HepG2 (cell line): ENCODE measurements around the gene TM4SF5. TPM values are rescaled to one million over a fixed set of nuclear protein-coding genes. Genes with fewer than 3 reads are reported as not detected.
A peak's percentile ranks its signal among the peaks of the same experiment; 100 is the strongest.

ENCODE experiments used
- ATAC-seq: fragments of 200-7000 bp; cut with Tn5 transposase; 3 replicates; pipeline ENCODE4 v1.9.1; 2020; ENCODE audit warnings: mild to moderate bottlenecking, moderate library complexity
- BruUV-seq: library from RNA; stranded (reverse); fragments of 400-500 nt; replicated peaks from 2 replicates; lab custom pipeline; 2021; lab: Mats Ljungman, UMichigan
- CTCF ChIA-PET: fragments of 300-600 bp; formaldehyde crosslinking; extraction: SDS; loops from one replicate; lab custom pipeline; 2021; ENCODE audit warnings: low total read pairs, inconsistent platforms, low intra/inter-chr PET ratio; lab: Yijun Ruan, JAX
- POLR2A ChIA-PET: fragments of 350-600 bp; sonication (Branson Sonifier 250); formaldehyde crosslinking; loops from one replicate; lab custom pipeline; 2020; ENCODE audit warnings: antibody characterized with exemption, inconsistent platforms; lab: Yijun Ruan, JAX
- DNase-seq: peaks from one replicate; pipeline ENCODE4 v3.0.0-alpha.2; 2015; ENCODE audit warnings: low spot score
- FAIRE-seq: peaks from 3 replicates; lab custom pipeline; 2011; peaks lifted over from hg19 to GRCh38; lab: Jason Lieb, UNC
- H2AFZ ChIP-seq: one replicate; pipeline ENCODE4 v1.6.1; 2011; ENCODE audit warnings: low read length, inconsistent platforms
- H3K27ac ChIP-seq: fragments of 300-600 bp; 3 replicates; pipeline ENCODE4 v1.8.0; 2011; ENCODE audit warnings: mixed run types, mild to moderate bottlenecking, mixed read lengths, low read length, inconsistent platforms; ENCODE audit not compliant: insufficient read depth; ENCODE audit errors: extremely low read length
- H3K27me3 ChIP-seq, 2 experiments: fragments of 200-600 bp in 1 of 2; 2 replicates in 1 of 2; 3 replicates in 1 of 2; pipeline versions ENCODE4 v1.6.0 to v1.8.0; 2011; ENCODE audit warnings: low read length in 2 of 2, mild to moderate bottlenecking in 2 of 2, moderate library complexity in 2 of 2, inconsistent platforms in 1 of 2; ENCODE audit not compliant: insufficient read depth in 2 of 2, control insufficient read depth in 1 of 2
- H3K36me3 ChIP-seq, 2 experiments: fragments of 200-600 bp in 1 of 2; replicated peaks in 1 of 2; 2 replicates in 1 of 2; 3 replicates in 1 of 2; pipeline versions ENCODE4 v1.5.1 to v1.8.0; 2011; ENCODE audit warnings: low read length in 2 of 2, inconsistent platforms in 1 of 2; ENCODE audit not compliant: insufficient read depth in 2 of 2, control insufficient read depth in 1 of 2
- H3K4me1 ChIP-seq: 2 replicates; pipeline ENCODE4 v1.5.1; 2012; ENCODE audit warnings: low read length, inconsistent platforms; ENCODE audit not compliant: insufficient read depth
- H3K4me2 ChIP-seq: 2 replicates; pipeline ENCODE4 v1.6.0; 2011; ENCODE audit warnings: low read depth, low read length, inconsistent platforms
- H3K4me3 ChIP-seq, 3 experiments: fragments of 200-600 bp in 1 of 3; sonication (generic), shearing (Covaris generic) in 1 of 3; replicated peaks in 1 of 3; 2 replicates each; pipeline ENCODE4 v1.5.1; 2011 to 2016; ENCODE audit warnings: low read length in 3 of 3, inconsistent platforms in 2 of 3, low read depth in 2 of 3, mild to moderate bottlenecking in 2 of 3, control low read depth in 1 of 3, mixed read lengths in 1 of 3; ENCODE audit not compliant: insufficient read depth in 1 of 3
- H3K79me2 ChIP-seq: one replicate; pipeline ENCODE4 v1.6.1; 2011; ENCODE audit warnings: low read length, inconsistent platforms; ENCODE audit not compliant: insufficient read depth
- H3K9ac ChIP-seq: 2 replicates; pipeline ENCODE4 v1.6.0; 2011; ENCODE audit warnings: mild to moderate bottlenecking, low read depth, low read length, inconsistent platforms; ENCODE audit not compliant: insufficient read depth
- H3K9me3 ChIP-seq: 2 replicates; pipeline ENCODE4 v1.5.1; 2012; ENCODE audit warnings: mild to moderate bottlenecking, low read length
- H4K20me1 ChIP-seq: 2 replicates; pipeline ENCODE4 v1.6.0; 2011; ENCODE audit warnings: inconsistent platforms, mild to moderate bottlenecking, low read length, moderate library complexity; ENCODE audit not compliant: insufficient read depth
- ASH2L ChIP-seq: fragments of 300-600, 200-600 bp; sonication (generic); IDR thresholded peaks from 2 replicates; pipeline ENCODE4 v1.7.0; 2017; ENCODE audit warnings: low read depth, mild to moderate bottlenecking, moderate library complexity, mixed read lengths, low read length; ENCODE audit not compliant: insufficient read length
- GPN1 ChIP-seq: sonication (generic); formaldehyde crosslinking; IDR thresholded peaks from 2 replicates; pipeline ENCODE4 v1.5.1; 2020; ENCODE audit warnings: missing genetic modification reagents, borderline replicate concordance
- MATR3 ChIP-seq: sonication (generic); formaldehyde crosslinking; IDR thresholded peaks from 2 replicates; pipeline ENCODE4 v1.4.0; 2020; ENCODE audit warnings: missing genetic modification reagents
- MTF1 ChIP-seq: sonication (generic); formaldehyde crosslinking; IDR thresholded peaks from 2 replicates; pipeline ENCODE4 v1.5.0; 2020; ENCODE audit warnings: missing genetic modification reagents
- NFKBIZ ChIP-seq: IDR thresholded peaks from 2 replicates; pipeline ENCODE4 v1.6.1; 2018; ENCODE audit warnings: missing genetic modification reagents, missing compliant biosample characterization
- POLR2A ChIP-seq, 2 experiments: IDR thresholded peaks; 2 replicates each; pipeline ENCODE4 v1.6.1; 2011; ENCODE audit warnings: low read depth in 2 of 2, low read length in 2 of 2, mild to moderate bottlenecking in 1 of 2, moderate library complexity in 1 of 2; ENCODE audit not compliant: insufficient read depth in 1 of 2
- SMYD3 ChIP-seq: sonication (generic); formaldehyde crosslinking; IDR thresholded peaks from 2 replicates; pipeline ENCODE4 v1.8.1; 2023; ENCODE audit warnings: mild to moderate bottlenecking, missing genetic modification reagents
- SP5 ChIP-seq: IDR thresholded peaks from 2 replicates; pipeline ENCODE4 v1.6.1; 2016; ENCODE audit warnings: low read depth, borderline replicate concordance
- TGIF2 ChIP-seq: IDR thresholded peaks from 2 replicates; pipeline ENCODE4 v1.6.1; 2016; ENCODE audit warnings: control low read depth, missing compliant biosample characterization
- YEATS4 ChIP-seq: sonication (generic); formaldehyde crosslinking; IDR thresholded peaks from 2 replicates; pipeline ENCODE4 v1.4.0; 2020; ENCODE audit warnings: missing genetic modification reagents, borderline replicate concordance
- ZBTB42 ChIP-seq: sonication (generic); formaldehyde crosslinking; IDR thresholded peaks from 2 replicates; pipeline ENCODE4 v1.5.0; 2020; ENCODE audit warnings: mild to moderate bottlenecking, missing genetic modification reagents
- ZNF253 ChIP-seq: sonication (generic); formaldehyde crosslinking; IDR thresholded peaks from 2 replicates; pipeline ENCODE4 v1.8.0; 2022; ENCODE audit warnings: mild to moderate bottlenecking, missing genetic modification reagents, borderline replicate concordance
- ZNF446 ChIP-seq: sonication (generic); formaldehyde crosslinking; IDR thresholded peaks from 2 replicates; pipeline ENCODE4 v1.5.0; 2020; ENCODE audit warnings: mild to moderate bottlenecking, missing genetic modification reagents
- ZNF556 ChIP-seq: sonication (generic); formaldehyde crosslinking; IDR thresholded peaks from 2 replicates; pipeline ENCODE4 v1.4.0; 2020; ENCODE audit warnings: mild to moderate bottlenecking, missing genetic modification reagents, borderline replicate concordance
- ZNF563 ChIP-seq: sonication (generic); formaldehyde crosslinking; IDR thresholded peaks from 2 replicates; pipeline ENCODE4 v1.8.0; 2022; ENCODE audit warnings: mild to moderate bottlenecking, moderate library complexity, missing genetic modification reagents
- ZNF768 ChIP-seq: sonication (generic); formaldehyde crosslinking; IDR thresholded peaks from 2 replicates; pipeline ENCODE4 v1.4.0; 2020; ENCODE audit warnings: missing genetic modification reagents
- ZNF790 ChIP-seq: sonication (generic); formaldehyde crosslinking; IDR thresholded peaks from 2 replicates; pipeline ENCODE4 v1.8.0; 2022; ENCODE audit warnings: missing genetic modification reagents, mild to moderate bottlenecking, borderline replicate concordance
- ZNF792 ChIP-seq: IDR thresholded peaks from 2 replicates; pipeline ENCODE4 v1.6.1; 2016
- WGBS: methylation state at CpG from one replicate; pipeline ENCODE4 v1.1.6; 2017; ENCODE audit warnings: low lambda C conversion rate; 5-methylcytosine and 5-hydroxymethylcytosine counted together
- in situ Hi-C: cut with HindIII; loops from 2 replicates; pipeline ENCODE4 v1.10.0; 2017; ENCODE audit warnings: low pct_unique_long_range_greater_than_20kb; ENCODE audit not compliant: extremely low pct_ligation_motif_present
- intact Hi-C: fragments of 100-400 bp; cut with micrococcal nuclease; formaldehyde crosslinking; loops from one replicate; pipeline ENCODE4 v1.10.0; 2022; ENCODE audit not compliant: unreplicated experiment
- polyA plus RNA-seq, 8 experiments: library from polyadenylated mRNA; depleted of rRNA in 3 of 8; stranded (reverse) in 7 of 8; unstranded in 1 of 8; fragments of >200 nt; fragmentation: Illumina TruSeq in 4 of 8; extraction: Trizol in 4 of 8; gene quantifications; 2 replicates each; pipeline versions ENCODE4 v1.2.1 to v1.2.3, GENCODE V29; 2011 to 2016; ENCODE audit warnings: low read depth in 4 of 8, missing spikeins in 1 of 8, mixed read lengths in 1 of 8; ENCODE audit not compliant: insufficient read depth in 1 of 8
- total RNA-seq, 5 experiments: library from RNA; depleted of rRNA; stranded (reverse); fragments of >200 nt; fragmentation: Illumina TruSeq; extraction: Trizol; gene quantifications; 2 replicates each; pipeline ENCODE4 v1.2.3, GENCODE V29; 2016; ENCODE audit warnings: low read depth in 1 of 5
- TF ChIP-seq, protein P1 (sequence below): sonication (generic); formaldehyde crosslinking; IDR thresholded peaks from 2 replicates; pipeline ENCODE4 v1.8.0; 2022; ENCODE audit warnings: missing genetic modification reagents, mild to moderate bottlenecking, inconsistent platforms, borderline replicate concordance

TM4SF5 gene
- total and polyA plus RNA-seq, 2 of the 13 experiments (the other 11 are each of a cell fraction or from before 2014, with no cell fraction given), result 30.1 to 126 TPM

DNA sequence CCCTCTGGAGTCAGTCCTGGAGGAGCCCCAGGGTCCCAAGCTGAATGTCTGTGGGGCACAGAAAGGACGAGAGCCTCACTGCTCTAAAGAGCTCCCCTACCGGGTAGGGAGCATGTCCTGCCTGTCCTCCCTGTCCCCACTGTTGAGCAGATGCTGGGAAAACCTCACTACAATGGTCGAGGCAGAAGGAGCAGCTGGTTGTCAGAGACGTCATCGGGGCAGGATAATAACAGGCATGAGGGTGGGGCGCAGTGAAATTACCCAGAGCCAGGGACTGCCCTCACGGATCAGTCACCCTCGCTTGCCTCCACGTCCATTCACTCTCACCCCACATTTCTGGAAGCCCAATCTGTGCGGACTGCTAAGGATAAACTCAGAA lies 538 bp downstream of the TM4SF5 start (continued):
- TF ChIP-seq ZNF446 (CRISPR knock-in tag), result 0 out of 2 replicates have a peak, but pooled peaks have one; percentile 72
- peak; percentile 21; the same call in 1 of the 2 replicates for TF ChIP-seq ZNF563 (CRISPR knock-in tag)
- 0 out of 2 replicates have a peak, but pooled peaks have one; percentile 13 for TF ChIP-seq SMYD3 (CRISPR knock-in tag)
- peak; percentile 95; the same call in 1 of the 2 replicates for TF ChIP-seq TGIF2
- TF ChIP-seq POLR2A (IDR thresholded peaks at IDR 0.05; ENCODE audit: insufficient read depth in 1 of 2, low read depth in 2 of 2, low read length in 2 of 2), result 0 out of 4 replicates have a peak, but pooled peaks of 1 of the 2 experiments have one; percentile 26
- TF ChIP-seq SP5, result 0 out of 2 replicates have a peak, but pooled peaks have one; percentile 11
- TF ChIP-seq, protein P1, sequence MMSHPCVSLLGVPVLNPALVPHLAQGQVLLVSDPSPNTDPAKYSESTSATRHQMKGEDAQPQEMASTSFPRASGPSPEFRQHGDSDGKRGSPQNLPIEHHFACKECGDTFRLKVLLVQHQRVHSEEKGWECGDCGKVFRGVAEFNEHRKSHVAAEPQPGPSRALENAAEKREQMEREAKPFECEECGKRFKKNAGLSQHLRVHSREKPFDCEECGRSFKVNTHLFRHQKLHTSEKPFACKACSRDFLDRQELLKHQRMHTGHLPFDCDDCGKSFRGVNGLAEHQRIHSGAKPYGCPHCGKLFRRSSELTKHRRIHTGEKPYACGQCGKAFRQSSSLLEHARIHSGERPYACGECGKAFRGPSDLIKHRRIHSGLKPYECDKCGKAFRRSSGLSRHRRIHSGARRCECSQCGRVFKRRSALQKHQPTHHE (CRISPR knock-in tag), result 0 out of 2 replicates have a peak, but pooled peaks have one; percentile 1
- 0 out of 2 replicates have a peak, but pooled peaks have one; percentile 25 for TF ChIP-seq ZBTB42 (CRISPR knock-in tag)
- TF ChIP-seq NFKBIZ (CRISPR knock-in tag), result 0 out of 2 replicates have a peak, but pooled peaks have one; percentile 0
- TF ChIP-seq, all 625 proteins: peak for 14

DNA sequence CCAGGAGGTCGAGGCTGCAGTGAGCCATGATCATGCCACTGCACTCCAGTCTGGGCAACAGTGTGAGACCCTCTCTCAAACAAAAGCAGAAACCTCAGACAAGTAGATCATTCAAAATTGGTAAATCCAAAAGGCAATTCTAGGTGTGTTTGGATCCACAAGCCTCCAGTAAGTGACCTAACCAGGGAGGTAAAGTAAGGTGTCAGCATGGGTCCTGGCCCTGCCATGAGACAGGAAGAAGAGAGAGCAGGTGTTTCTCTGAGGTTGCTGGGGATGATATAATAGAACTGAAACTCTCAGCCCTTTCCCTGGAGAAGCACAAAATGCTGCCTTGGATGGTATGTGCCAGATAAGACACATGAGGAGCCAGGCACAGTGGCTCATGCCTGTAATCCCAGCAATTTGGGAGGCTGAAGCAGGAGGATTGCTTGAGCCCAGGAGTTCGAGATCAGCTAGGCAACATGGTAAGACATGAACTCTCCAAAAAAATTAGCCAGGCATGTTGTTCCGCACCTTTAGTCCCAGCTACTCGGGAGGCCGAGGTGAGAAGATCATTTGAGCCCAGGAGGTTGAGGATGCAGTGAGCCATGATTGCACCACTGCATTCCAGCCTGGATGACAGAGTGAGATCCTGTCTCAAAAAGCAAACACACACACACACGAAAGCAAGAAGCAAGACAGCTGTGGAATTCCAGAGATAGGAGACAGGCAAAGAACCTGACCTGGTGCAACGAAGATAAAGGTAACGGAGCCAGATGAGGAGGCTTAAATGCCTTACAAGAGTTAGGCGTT lies 6.5 kb downstream of the TM4SF5 start:
- H3K4me2 ChIP-seq, result peak overlapping the region; percentile 59
- intact Hi-C loops (no loop called here), in situ Hi-C loops (no loop called here)
- peaks cover 4 to 8% of the 10 kb centered on the region in 2 experiments; a peak in 3 of 5 replicates for H3K36me3 ChIP-seq
- 0 out of 6 replicates have a peak overlapping the region, but pooled peaks of 1 of the 3 experiments have one; percentile 7 for H3K4me3 ChIP-seq
- no peaks in the 10 kb centered on the region for H3K27me3 ChIP-seq
- no TSS peak for BruUV-seq
- no peaks in the 10 kb centered on the region; the same call in 1 of the 2 replicates for H4K20me1 ChIP-seq
- FAIRE-seq, result peak; percentile 98
- peak; percentile 86 for ATAC-seq
- WGBS, result 17% methylated on average over 9 of the region's 9 CpGs
- peak overlapping the region; percentile 74 for H3K27ac ChIP-seq
- ChIA-PET POLR2A (interaction anchor here (0.7 to 13.3 kb wide), 15 partner anchors 11 to 83 kb away, joined by 3 to 317 read pairs (median 7); partner anchors contain the start of genes ARRB2, CXCL16, GLTPD2 and MED11), CTCF (interaction anchor here (1.3 kb wide), 1 partner anchor 10 kb away, joined by 4 read pairs; no protein-coding TSS in a partner anchor)
- no peaks in the 10 kb centered on the region for H3K9me3 ChIP-seq
- peaks cover 65% of the 10 kb centered on the region for H3K4me1 ChIP-seq
- no peak overlapping the region for H2AFZ ChIP-seq
- DNase-seq, result peak; percentile 83
- peak overlapping the region; percentile 47 for H3K9ac ChIP-seq
- peaks cover 9% of the 10 kb centered on the region for H3K79me2 ChIP-seq
- TF ChIP-seq ZNF792 (CRISPR knock-in tag), result peak; percentile 99
- TF ChIP-seq MTF1 (CRISPR knock-in tag), result no peak
- TF ChIP-seq ZNF768 (CRISPR knock-in tag), result no peak; the same call in 1 of the 2 replicates
- TF ChIP-seq ZNF790 (CRISPR knock-in tag), result 0 out of 2 replicates have a peak, but pooled peaks have one; percentile 65
- no peak for TF ChIP-seq ZNF253 (CRISPR knock-in tag)
- no peak for TF ChIP-seq YEATS4
- TF ChIP-seq MATR3 (CRISPR knock-in tag), result no peak
- TF ChIP-seq ZNF556 (CRISPR knock-in tag), result no peak
- TF ChIP-seq ASH2L, result no peak
- no peak for TF ChIP-seq GPN1 (CRISPR knock-in tag)
